GM08714 (cell line): ENCODE measurements around the gene ATOX1.

ENCODE experiments used
- H3K4me3 ChIP-seq: fragments of 200-500 bp; sonication (Bioruptor generic); 2 replicates; pipeline ENCODE4 v1.5.1; 2014; ENCODE audit warnings: mild to moderate bottlenecking, low read length, inconsistent platforms
- ZNF274 ChIP-seq: IDR thresholded peaks from 2 replicates; pipeline ENCODE4 v1.6.1; 2012; ENCODE audit warnings: mild to moderate bottlenecking, low read depth, low read length

ATOX1 gene

DNA sequence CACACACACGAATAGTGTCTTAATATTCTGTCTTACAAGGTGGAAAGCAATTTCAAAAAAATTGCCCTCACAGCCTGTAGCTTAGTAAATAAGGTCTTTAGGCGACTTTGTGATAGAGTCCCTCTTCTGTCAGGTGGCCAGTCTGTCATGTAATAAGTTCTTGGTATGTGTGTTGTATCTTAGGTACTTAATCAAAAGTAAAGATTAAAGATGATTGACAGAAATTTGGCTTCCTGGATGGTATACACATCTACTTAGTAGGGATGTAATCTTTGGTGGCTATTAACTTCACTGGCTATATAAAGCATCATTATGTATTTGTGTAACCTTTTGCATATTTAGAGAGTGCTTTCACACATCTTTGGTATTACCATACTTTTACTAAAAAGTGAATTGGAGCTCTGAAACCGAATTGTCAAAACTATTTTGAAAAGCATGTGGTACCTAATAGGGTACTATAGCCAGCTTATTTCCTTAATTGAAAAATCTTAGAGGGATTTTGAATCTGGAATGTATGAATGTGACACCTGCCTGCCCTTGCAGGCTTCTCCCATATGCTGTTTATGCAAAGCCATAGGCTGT, 16.7 kb upstream of the ATOX1 start:
- peak overlapping the region; percentile 23; the same call in 1 of the 2 replicates for H3K4me3 ChIP-seq
- TF ChIP-seq ZNF274 = no peak

DNA sequence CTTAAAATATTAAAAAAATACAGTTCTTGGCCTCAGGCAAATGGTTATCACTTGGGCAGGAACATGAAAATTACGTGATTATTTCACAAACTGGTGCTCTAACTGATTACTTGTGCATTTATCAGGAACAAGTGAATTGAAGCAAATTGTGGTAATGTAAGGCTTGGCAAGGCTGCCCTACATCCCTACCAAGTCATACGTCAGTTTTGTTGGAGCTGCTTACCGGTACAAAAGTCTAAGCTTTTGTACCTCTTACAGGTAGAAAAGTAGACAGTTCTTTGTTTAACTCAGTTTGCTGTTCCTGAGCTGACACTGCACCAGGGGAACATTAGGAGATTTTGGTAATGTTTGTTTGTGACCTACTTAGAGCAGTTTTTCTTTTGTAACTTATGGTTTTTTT, 15.5 kb upstream of the ATOX1 start:
- TF ChIP-seq ZNF274 = no peak
- H3K4me3 ChIP-seq = peak overlapping the region; percentile 86; the same call in 1 of the 2 replicates

DNA sequence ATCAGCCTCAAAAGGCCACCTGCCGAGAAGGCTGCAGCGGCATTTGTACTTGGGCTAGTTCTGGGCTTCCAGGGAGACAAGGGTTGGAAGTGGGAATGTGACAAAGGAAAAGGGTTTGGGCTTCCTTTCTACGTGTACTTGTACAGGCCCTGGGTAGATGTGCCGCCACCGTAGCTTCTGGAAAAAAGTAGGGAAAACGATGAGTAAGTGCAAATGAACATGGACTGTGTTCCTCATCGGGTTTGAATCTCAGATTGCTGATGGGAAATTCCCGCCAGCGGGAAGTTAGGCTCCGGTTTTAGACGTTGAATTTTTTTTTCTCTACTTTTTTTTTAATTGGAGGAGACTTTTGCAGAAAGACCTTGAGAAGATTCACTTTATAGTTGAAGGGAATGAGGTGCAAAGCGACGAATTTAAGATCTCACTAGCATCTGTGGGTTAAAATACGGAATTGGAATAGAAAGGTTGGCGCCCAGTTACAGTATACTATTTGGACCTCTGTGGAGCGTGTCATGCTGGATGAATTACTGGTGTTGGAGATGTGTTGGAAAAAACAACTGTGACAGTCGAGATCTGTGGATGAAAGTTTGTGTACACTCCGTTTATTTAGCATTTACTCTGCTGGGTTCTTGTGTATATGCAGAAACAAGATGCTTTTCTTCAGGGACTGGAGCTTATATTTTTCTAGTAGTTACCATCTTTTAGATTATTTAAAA, 14.6 kb upstream of the ATOX1 start:
- peak overlapping the region; percentile 86 for H3K4me3 ChIP-seq
- TF ChIP-seq ZNF274 = no peak

DNA sequence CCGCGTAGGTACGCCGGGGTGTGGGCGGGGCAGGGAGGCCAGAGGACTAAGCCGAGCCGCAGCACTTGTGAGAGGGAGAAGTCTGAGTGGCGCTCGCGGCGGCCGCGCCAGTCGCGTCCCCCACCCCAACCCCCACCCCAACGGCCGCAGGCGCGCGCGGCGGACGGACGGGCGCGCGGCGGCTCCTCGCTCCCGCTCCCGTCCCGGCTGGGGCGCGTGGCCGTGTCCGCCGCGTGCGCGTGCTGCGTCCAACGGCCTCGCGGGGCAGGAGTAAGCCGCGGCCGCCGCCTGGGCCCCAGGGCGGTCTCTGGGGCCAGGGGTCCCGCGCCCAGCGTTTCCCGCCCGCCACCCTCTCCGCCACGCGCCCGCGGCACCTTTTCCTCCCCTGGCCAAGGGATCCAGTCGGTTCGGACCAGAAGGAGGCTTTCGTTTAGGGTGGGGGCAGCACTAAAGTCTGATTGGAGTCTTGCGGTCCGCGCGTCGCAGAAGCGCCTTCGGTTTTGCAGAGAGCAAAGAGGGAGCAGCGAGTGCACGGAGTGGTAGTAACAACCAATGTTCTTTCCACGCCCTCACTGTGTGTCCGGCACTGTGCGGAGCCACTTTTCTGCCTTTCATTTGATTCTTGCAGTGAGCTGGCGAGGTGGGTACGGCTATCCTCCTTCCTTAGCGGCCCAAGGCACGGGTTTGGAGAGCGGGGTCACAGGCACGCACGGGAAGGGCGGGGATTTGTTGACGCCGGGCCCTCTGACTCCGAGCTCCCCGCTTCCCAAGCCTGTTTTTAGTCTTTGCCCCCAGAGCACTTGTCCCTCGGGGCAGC, 13.8 kb upstream of the ATOX1 start:
- no peak for TF ChIP-seq ZNF274
- peak overlapping the region; percentile 86 for H3K4me3 ChIP-seq

DNA sequence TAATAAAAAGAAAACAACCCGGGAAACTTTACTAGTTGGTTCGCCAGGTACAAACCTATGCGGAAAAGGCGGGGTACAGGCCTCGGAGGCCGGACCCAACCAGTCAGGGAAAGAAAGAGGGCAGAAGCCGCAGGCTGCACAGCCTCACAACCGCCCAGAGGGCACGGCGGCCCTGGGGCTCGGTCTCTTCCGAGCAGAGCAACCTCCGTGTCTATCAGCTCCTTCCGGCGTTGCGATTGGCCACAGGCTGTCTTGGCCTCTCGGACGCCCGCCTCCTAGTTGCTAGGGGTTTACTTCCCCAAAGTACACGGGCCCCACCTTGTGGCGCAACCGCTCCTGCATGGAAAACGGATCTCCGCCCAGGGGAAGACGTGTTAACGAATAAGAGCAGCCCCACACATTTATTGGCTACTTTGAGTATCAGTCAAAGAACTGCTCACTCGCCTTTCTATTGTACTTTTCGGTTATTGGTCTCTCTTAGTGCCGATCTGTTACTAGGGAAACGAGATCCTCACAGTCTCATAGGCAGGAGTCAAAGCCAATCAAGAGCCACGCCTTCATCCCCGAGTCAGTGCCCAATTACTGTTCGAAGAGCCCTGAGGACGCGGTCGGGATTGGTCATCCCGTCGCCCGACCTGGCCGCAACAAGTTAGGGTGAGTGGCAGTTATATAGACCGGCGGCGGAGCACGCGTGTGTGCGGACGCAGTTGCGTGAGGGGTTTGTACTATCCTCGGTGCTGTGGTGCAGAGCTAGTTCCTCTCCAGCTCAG, 13.0 kb upstream of the ATOX1 start, which contains the start of gene G3BP1:
TSS of gene G3BP1 (plus strand) at position 696 of the 770 bp plus-strand sequence. CDS start 14,667 bp downstream, outside the sequence.
- no peak for TF ChIP-seq ZNF274
- peak within 1 kb of the TSS; percentile 86 for H3K4me3 ChIP-seq

DNA sequence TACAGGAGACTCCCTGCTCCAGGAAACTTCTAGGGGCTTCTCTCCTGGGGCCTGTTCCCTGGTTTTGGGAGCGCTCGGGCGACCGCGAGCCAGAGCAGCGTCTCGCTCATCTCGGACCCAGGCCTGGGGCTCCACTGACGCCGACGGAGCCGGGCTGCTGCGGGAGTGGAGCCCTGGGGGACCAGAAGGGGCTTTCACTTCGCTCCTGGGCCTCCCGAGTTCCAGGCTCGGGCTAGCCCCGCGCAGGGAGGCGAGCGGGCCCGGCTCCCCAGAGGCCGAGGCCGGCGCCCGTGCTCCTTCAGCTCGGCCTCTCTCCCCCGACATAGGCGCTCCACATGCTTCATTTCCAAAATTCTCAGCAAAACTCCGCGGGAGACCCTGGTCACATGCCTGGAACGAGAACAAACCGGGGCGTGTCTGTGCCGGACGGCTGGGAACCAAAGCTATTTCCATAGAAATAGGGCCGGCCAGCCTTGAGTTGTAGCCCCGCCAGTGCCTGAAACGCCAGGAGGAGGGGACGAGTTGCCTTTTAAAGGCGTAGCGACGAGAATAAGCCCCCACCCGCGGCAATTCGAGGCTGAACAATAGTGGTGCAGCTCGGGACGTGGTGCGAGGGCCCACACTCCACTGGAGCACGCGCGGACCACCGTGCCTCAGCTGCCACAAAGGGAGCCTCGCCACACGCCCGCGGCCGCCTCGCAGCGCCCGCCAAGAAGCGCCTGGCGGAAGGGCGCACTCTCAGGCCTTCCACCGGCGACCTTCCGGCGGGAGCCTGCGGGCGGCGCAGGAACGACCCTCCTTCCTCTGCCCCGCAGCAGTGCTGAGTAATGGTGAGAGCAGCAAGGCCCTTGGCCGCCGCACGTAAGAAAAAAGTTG, 12.2 kb upstream of the ATOX1 start:
- TF ChIP-seq ZNF274 = no peak
- H3K4me3 ChIP-seq = peak overlapping the region; percentile 46; the same call in 1 of the 2 replicates

DNA sequence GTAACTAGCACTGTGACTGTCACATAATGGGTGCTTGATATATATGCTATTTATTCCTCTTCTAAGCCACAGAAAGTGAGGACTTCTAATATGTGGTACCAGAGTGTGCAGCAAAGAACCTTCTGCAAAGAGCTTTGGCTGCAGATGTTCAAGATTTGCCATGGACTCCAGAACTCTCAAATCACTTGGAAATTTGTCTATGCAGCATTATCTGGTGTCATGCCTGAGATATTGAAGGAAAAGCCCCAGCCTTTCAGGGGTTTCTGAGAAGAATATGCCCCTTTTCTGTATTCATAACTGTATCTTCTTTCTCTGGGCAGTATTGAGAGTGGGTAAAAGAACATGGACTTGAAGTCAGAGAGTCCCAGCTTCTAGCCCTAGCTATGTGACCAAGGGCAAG, 8.5 kb upstream of the ATOX1 start:
- TF ChIP-seq ZNF274 = no peak
- no peak overlapping the region for H3K4me3 ChIP-seq

DNA sequence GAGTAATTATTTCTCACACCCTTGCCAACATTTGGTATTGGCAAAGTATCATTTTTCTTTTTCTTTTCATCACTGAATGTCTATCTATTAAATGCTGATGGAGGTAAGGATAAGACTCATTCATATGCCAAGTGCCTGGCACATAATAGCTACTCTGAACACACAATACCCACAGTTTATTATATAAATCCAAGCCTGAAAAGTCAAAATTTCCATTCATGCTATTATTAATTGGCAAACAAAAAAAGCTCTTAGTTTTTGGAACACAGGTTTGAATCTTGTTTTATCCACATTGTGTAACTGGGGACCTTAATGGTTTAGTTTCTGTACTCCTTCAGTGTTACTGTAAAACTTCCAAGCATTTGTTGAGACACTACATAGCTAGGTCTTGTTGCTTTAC, 6.4 kb upstream of the ATOX1 start:
- no peak for TF ChIP-seq ZNF274
- no peak overlapping the region for H3K4me3 ChIP-seq

DNA sequence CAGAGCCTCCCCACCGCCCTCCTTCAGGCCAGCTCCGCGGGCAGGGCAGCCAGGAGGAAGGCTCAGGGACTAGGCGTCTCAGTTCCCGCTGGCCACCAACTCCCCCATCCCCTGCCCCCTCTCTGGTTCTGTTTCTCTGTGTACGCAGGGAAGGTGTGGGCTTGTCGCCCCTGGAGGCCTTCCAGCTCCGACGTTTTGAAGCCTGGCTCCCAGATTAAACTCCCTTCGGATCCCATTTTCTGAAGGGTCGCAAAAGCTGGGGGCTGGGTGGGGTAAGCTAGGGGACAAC, 346 bp downstream of the ATOX1 start:
- TF ChIP-seq ZNF274 = no peak
- peak overlapping the region; percentile 69 for H3K4me3 ChIP-seq

DNA sequence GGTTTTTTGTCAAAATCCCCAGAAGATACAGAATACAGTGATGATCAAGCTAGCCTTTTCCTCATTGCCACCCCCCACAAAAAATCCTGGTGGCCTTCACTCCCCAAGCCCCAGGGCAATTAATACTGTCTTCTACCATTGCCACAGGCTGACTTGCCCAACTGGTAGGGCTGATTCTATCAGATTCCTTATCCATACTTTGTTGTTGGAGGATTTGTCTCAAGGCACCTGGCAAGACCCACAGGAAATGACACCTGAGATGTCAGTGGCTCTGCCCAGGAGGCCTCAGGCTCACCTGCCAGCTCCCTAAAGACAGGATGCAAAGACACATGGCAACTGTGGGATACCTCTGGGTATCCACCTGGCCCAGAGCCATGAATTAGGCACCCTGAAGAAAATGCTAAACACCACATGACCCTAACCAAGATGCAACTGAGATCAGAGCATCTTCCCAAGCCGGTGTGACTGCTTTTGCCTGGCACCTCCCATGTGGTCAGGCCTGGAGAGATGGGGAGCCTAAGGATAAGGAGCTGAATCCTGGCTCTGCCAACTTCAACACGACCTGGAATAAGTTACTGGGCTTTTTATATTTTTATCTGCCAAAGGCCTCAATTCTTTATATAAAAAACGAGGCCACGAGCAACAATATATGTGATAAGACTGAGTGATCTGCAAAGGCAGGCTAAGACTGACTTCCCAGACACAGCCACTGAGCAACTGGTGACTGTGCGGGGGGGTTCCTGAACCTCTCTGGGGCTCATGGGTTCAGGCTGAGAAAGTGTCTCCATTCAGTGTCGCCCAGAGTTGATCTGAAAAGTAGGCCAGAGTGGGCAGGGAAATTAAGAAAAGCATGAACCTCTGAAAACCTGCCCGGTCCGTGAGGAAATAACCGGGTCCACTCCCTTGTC, 944 bp downstream of the ATOX1 start:
- TF ChIP-seq ZNF274 = no peak
- H3K4me3 ChIP-seq = peak overlapping the region; percentile 69

DNA sequence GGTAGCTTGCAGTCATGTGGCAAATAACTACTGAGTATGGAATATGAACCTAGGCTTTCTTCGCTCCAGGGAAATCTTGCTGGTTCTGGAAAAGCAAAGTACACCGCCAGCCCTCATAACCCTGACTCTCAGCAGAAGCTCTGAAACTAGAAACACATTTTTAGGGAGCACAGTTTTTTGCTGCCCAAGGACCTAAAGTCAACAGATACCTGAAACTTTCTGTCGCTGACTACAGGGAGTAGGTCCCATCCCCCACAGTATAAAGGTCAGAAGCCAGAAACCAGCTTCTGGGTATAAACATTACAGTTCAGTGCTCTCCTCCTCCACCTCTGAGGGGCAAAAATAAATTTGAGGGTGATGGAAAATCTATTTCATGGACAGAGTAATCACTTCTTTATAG, 3.0 kb downstream of the ATOX1 start:
- no peak overlapping the region for H3K4me3 ChIP-seq
- TF ChIP-seq ZNF274 = no peak

DNA sequence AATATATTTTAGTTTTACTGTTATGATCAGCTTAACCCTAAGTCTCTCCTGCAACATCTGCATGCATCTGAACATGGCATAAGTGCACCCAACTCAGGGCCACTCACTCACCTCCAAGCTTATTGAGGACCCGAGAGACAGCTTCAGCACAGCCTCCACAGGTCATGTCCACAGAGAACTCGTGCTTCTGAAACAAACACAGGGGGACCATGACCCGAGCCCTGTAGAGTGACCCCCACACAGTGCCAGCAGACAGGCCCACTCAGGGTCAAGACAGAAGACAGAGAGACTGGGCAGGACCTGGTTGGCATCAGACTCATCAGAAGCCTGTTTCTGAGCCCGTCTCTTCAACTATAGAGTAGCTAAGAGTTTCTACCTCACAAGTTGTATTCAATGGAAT, 6.8 kb downstream of the ATOX1 start:
- no peak overlapping the region for H3K4me3 ChIP-seq
- TF ChIP-seq ZNF274 = no peak
